ENCODE results near the gene TDRD3. TPM values are rescaled to one million over a fixed set of nuclear protein-coding genes. Genes with fewer than 3 reads are reported as not detected.

Gene TDRD3
- total and polyA plus RNA-seq, 2 experiments from 2014 or later, result 13.1 to 13.3 TPM

GRCh38 chr13:60520902-60521569, 124.0 kb downstream of the TDRD3 start:
- no peak overlapping the region for H3K4me3 Mint-ChIP-seq
- Histone ChIP-seq H3K36me3 (ENCODE audit: insufficient read depth) (no peaks in the 10 kb centered on the region), H3K27me3 (ENCODE audit: insufficient read depth) (no peaks in the 10 kb centered on the region), H3F3A (replicated peaks; ENCODE audit: low read depth) (no peaks in the 10 kb centered on the region), H3K9me2 (ENCODE audit: insufficient read depth) (no peaks in the 10 kb centered on the region), H3K4me2 (no peak overlapping the region), H3K4me3 (no peak overlapping the region), H2AFZ (no peak overlapping the region), H4K20me1 (replicated peaks; ENCODE audit: insufficient read depth) (no peaks in the 10 kb centered on the region), H3K79me2 (replicated peaks; ENCODE audit: insufficient read depth) (no peaks in the 10 kb centered on the region), H3K4me1 (ENCODE audit: insufficient read depth) (peaks cover 13% of the 10 kb centered on the region), H3K27ac (ENCODE audit: low read depth) (no peak overlapping the region)
- TF ChIP-seq ETS1 (IDR thresholded peaks at IDR 0.05) (no peak), EZH2phosphoT487 (IDR thresholded peaks at IDR 0.05; ENCODE audit: unreplicated experiment) (no peak), JUNB (IDR thresholded peaks at IDR 0.05; ENCODE audit: unreplicated experiment) (no peak), CREB1 (CRISPR knock-in tag; IDR thresholded peaks at IDR 0.05; ENCODE audit: low read depth) (no peak), NANOG (IDR thresholded peaks at IDR 0.05; ENCODE audit: borderline replicate concordance) (no peak), ZNF114 (CRISPR knock-in tag; IDR thresholded peaks at IDR 0.05) (no peak), CTCF (conservative IDR thresholded peaks at IDR 0.05; ENCODE audit: low read depth in 2 of 2) (no peak), EZH2 (IDR thresholded peaks at IDR 0.05; ENCODE audit: low read depth, unreplicated experiment) (no peak), POLR2AphosphoS5 (IDR thresholded peaks at IDR 0.05; ENCODE audit: low read depth) (no peak), REST (IDR thresholded peaks at IDR 0.05; ENCODE audit: unreplicated experiment) (no peak), ZNF462 (CRISPR knock-in tag; IDR thresholded peaks at IDR 0.05) (no peak), STAT1 (IDR thresholded peaks at IDR 0.05; ENCODE audit: unreplicated experiment) (no peak)
- H3K9me3 Mint-ChIP-seq, result no peaks in the 10 kb centered on the region
- no peak overlapping the region for H3K27ac Mint-ChIP-seq
- DNase-seq (ENCODE audit: low spot score) (peak; percentile 22), ATAC-seq (no peak)
- no peaks in the 10 kb centered on the region for H3K27me3 Mint-ChIP-seq (ENCODE audit: insufficient read depth, low read depth, poor library complexity)
- H3K4me1 Mint-ChIP-seq, result peaks cover 8% of the 10 kb centered on the region; the same call in 2 of the 3 replicates
- no peaks in the 10 kb centered on the region; the same call in 2 of the 3 replicates for H3K36me3 Mint-ChIP-seq (ENCODE audit: low read depth)

Measured in GM23338 (cell line).